ENCODE data around the gene LIN52. TPM values are rescaled to one million over a fixed set of nuclear protein-coding genes. Genes with fewer than 3 reads are reported as not detected.

Gene LIN52
- total and polyA plus RNA-seq, 9 of the 15 experiments (the other 6 are each of a cell fraction or from before 2014, with no cell fraction given): 4.6 to 11.8 (median 9.2) TPM

DNA sequence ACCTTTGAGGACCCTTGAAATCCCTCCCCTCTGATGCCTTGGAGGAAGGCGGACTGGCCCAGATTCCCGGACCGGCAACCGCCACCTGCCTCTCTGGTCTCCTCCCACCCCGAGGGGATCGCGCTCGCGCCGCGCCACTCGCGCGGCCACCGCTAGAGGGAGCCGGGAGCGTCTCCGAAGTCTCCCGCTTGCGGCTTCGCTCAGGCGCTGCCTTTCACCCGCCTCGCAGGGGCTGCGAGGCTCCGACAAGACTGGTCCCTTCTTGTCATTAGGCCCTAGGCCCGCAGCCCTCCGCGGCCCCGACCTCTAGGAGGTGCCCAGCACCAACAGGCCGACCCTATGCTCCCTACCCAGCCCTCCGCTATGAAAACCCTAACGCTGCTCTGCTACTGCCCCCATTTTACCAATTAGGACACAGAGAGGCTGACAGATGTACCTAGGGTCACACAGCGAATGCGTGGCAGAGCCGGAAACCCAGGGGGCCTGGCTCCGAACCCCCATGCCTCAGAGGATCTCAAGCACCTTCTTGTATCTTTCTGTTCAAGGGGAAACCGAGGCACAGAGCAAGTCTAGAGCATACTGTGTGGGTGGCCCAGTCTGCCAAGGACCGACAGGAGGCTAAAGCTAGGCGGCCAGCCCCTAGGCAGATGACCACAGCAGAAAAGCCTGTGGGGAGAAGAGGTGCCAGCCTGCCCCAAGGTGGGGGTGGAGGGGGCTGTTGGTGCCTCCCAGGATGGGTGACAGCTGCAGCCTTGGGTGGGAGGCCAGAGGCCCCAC is 133.1 kb downstream of the LIN52 start (continued):
- TF ChIP-seq, protein P1, sequence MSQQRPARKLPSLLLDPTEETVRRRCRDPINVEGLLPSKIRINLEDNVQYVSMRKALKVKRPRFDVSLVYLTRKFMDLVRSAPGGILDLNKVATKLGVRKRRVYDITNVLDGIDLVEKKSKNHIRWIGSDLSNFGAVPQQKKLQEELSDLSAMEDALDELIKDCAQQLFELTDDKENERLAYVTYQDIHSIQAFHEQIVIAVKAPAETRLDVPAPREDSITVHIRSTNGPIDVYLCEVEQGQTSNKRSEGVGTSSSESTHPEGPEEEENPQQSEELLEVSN (IDR thresholded peaks at IDR 0.05; ENCODE audit: borderline replicate concordance in 1 of 2, extremely low read depth in 1 of 2, insufficient read depth in 1 of 2, insufficient read length in 1 of 2, low read depth in 1 of 2, low read length in 1 of 2, poor library complexity in 1 of 2, severe bottlenecking in 1 of 2): peak; percentile 40 to 85
- TF ChIP-seq, protein P2, sequence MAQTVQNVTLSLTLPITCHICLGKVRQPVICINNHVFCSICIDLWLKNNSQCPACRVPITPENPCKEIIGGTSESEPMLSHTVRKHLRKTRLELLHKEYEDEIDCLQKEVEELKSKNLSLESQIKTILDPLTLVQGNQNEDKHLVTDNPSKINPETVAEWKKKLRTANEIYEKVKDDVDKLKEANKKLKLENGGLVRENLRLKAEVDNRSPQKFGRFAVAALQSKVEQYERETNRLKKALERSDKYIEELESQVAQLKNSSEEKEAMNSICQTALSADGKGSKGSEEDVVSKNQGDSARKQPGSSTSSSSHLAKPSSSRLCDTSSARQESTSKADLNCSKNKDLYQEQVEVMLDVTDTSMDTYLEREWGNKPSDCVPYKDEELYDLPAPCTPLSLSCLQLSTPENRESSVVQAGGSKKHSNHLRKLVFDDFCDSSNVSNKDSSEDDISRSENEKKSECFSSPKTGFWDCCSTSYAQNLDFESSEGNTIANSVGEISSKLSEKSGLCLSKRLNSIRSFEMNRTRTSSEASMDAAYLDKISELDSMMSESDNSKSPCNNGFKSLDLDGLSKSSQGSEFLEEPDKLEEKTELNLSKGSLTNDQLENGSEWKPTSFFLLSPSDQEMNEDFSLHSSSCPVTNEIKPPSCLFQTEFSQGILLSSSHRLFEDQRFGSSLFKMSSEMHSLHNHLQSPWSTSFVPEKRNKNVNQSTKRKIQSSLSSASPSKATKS (CRISPR knock-in tag; IDR thresholded peaks at IDR 0.05): no peak
- TF ChIP-seq, protein P3, sequence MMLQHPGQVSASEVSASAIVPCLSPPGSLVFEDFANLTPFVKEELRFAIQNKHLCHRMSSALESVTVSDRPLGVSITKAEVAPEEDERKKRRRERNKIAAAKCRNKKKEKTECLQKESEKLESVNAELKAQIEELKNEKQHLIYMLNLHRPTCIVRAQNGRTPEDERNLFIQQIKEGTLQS (IDR thresholded peaks at IDR 0.05): no peak
- TF ChIP-seq, protein P3 (CRISPR knock-in tag; conservative IDR thresholded peaks at IDR 0.05): no peak
- TF ChIP-seq MED1 (CRISPR knock-in tag; IDR thresholded peaks at IDR 0.05; ENCODE audit: borderline replicate concordance) (no peak), ZNF23 (CRISPR knock-in tag; IDR thresholded peaks at IDR 0.05) (no peak), MIER1 (IDR thresholded peaks at IDR 0.05; ENCODE audit: low read depth) (no peak), TBL1XR1 (IDR thresholded peaks at IDR 0.05; ENCODE audit: low read length in 2 of 2) (no peak), LARP7 (IDR thresholded peaks at IDR 0.05) (no peak), XRCC3 (IDR thresholded peaks at IDR 0.05) (no peak), ZNF12 (CRISPR knock-in tag; IDR thresholded peaks at IDR 0.05) (no peak), FIP1L1 (IDR thresholded peaks at IDR 0.05; ENCODE audit: low read depth, low read length, poor library complexity, severe bottlenecking) (no peak), HNRNPL (IDR thresholded peaks at IDR 0.05; ENCODE audit: low read depth, low read length) (no peak), POLR2A (conservative IDR thresholded peaks at IDR 0.05) (no peak), CEBPB (tag; IDR thresholded peaks at IDR 0.05) (no peak), SUPT5H (IDR thresholded peaks at IDR 0.05) (no peak), PPARD (CRISPR knock-in tag; IDR thresholded peaks at IDR 0.05) (no peak), NCOR1 (IDR thresholded peaks at IDR 0.05) (no peak), NCOA1 (IDR thresholded peaks at IDR 0.05; ENCODE audit: low read depth) (no peak)
- TF ChIP-seq, protein P4, sequence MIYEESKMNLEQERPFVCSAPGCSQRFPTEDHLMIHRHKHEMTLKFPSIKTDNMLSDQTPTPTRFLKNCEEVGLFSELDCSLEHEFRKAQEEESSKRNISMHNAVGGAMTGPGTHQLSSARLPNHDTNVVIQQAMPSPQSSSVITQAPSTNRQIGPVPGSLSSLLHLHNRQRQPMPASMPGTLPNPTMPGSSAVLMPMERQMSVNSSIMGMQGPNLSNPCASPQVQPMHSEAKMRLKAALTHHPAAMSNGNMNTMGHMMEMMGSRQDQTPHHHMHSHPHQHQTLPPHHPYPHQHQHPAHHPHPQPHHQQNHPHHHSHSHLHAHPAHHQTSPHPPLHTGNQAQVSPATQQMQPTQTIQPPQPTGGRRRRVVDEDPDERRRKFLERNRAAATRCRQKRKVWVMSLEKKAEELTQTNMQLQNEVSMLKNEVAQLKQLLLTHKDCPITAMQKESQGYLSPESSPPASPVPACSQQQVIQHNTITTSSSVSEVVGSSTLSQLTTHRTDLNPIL (CRISPR knock-in tag; IDR thresholded peaks at IDR 0.05): no peak
- TF ChIP-seq, protein P5, sequence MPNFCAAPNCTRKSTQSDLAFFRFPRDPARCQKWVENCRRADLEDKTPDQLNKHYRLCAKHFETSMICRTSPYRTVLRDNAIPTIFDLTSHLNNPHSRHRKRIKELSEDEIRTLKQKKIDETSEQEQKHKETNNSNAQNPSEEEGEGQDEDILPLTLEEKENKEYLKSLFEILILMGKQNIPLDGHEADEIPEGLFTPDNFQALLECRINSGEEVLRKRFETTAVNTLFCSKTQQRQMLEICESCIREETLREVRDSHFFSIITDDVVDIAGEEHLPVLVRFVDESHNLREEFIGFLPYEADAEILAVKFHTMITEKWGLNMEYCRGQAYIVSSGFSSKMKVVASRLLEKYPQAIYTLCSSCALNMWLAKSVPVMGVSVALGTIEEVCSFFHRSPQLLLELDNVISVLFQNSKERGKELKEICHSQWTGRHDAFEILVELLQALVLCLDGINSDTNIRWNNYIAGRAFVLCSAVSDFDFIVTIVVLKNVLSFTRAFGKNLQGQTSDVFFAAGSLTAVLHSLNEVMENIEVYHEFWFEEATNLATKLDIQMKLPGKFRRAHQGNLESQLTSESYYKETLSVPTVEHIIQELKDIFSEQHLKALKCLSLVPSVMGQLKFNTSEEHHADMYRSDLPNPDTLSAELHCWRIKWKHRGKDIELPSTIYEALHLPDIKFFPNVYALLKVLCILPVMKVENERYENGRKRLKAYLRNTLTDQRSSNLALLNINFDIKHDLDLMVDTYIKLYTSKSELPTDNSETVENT (CRISPR knock-in tag; IDR thresholded peaks at IDR 0.05): no peak
